ENCODE data around the gene ODAM.
A peak's percentile ranks its signal among the peaks of the same experiment; 100 is the strongest.
"Not testable (repeated sequence)": the region's sequence is repeated elsewhere in the genome, so short reads cannot be mapped to it uniquely, and the experiment has no call there.

ODAM gene

GRCh38 chr4:70195425-70195824, at the start of gene ODAM:
Gene ODAM, plus strand, starts transcription at chr4:70195725. Its CDS starts 819 bp downstream, at chr4:70196544.
- no peak for DNase-seq (ENCODE audit: low spot score)

GRCh38 chr4:70151271-70151670, 44.3 kb upstream of the ODAM start:
- DNase-seq (ENCODE audit: low spot score): no peak

- no peak for DNase-seq (ENCODE audit: low spot score)
Observed at GRCh38 chr4:70152088-70152487, 43.4 kb upstream of the ODAM start.

- DNase-seq (ENCODE audit: low spot score): no peak
Observed at GRCh38 chr4:70153937-70154336, 41.6 kb upstream of the ODAM start, which contains the start of gene PRR27. Gene PRR27, plus strand, starts transcription at chr4:70154237. Its CDS starts 139 bp downstream, at chr4:70154376.

GRCh38 chr4:70158576-70158975, 36.9 kb upstream of the ODAM start:
- peak; percentile 10 for DNase-seq (ENCODE audit: low spot score)

- DNase-seq (ENCODE audit: low spot score): no peak
Observed at GRCh38 chr4:70177090-70177489, 18.4 kb upstream of the ODAM start.

GRCh38 chr4:70178075-70178660, 17.4 kb upstream of the ODAM start:
- DNase-seq (ENCODE audit: low spot score): no peak

GRCh38 chr4:70179811-70180210, 15.7 kb upstream of the ODAM start:
- DNase-seq (ENCODE audit: low spot score): no peak

- no peak for DNase-seq (ENCODE audit: low spot score)
Observed at GRCh38 chr4:70181864-70182263, 13.7 kb upstream of the ODAM start.

GRCh38 chr4:70182517-70183167, 12.9 kb upstream of the ODAM start:
- no peak for DNase-seq (ENCODE audit: low spot score)

GRCh38 chr4:70183168-70183939, 12.2 kb upstream of the ODAM start:
- DNase-seq (ENCODE audit: low spot score): peak; percentile 44

- no peak for DNase-seq (ENCODE audit: low spot score)
Observed at GRCh38 chr4:70183940-70184246, 11.6 kb upstream of the ODAM start.

- DNase-seq (ENCODE audit: low spot score): no peak
Observed at GRCh38 chr4:70187216-70187615, 8.3 kb upstream of the ODAM start.

- DNase-seq (ENCODE audit: low spot score): no peak
Observed at GRCh38 chr4:70190579-70190978, 4.9 kb upstream of the ODAM start.

- DNase-seq (ENCODE audit: low spot score): no peak
Observed at GRCh38 chr4:70191647-70192046, 3.9 kb upstream of the ODAM start.

- DNase-seq (ENCODE audit: low spot score): no peak
Observed at GRCh38 chr4:70192895-70193294, 2.6 kb upstream of the ODAM start.

GRCh38 chr4:70196857-70197256, 1.3 kb downstream of the ODAM start:
- DNase-seq (ENCODE audit: low spot score): no peak

- no peak for DNase-seq (ENCODE audit: low spot score)
Observed at GRCh38 chr4:70197842-70198241, 2.3 kb downstream of the ODAM start.

GRCh38 chr4:70203601-70204000, 8.1 kb downstream of the ODAM start:
- no peak for DNase-seq (ENCODE audit: low spot score)

GRCh38 chr4:70212752-70213151, 17.2 kb downstream of the ODAM start:
- not testable (repeated sequence) for DNase-seq (ENCODE audit: low spot score)

- not testable (repeated sequence) for DNase-seq (ENCODE audit: low spot score)
Observed at GRCh38 chr4:70216109-70216508, 20.6 kb downstream of the ODAM start.

GRCh38 chr4:70216550-70216949, 21.0 kb downstream of the ODAM start:
- DNase-seq (ENCODE audit: low spot score): not testable (repeated sequence)

- not testable (repeated sequence) for DNase-seq (ENCODE audit: low spot score)
Observed at GRCh38 chr4:70221389-70221788, 25.9 kb downstream of the ODAM start.
